Measurements from ENCODE around the gene EPGN.
A peak's percentile ranks its signal among the peaks of the same experiment; 100 is the strongest.

The EPGN gene

GRCh38 chr4:74308215-74308614 is at the start of gene EPGN:
Gene EPGN, plus strand, starts transcription at chr4:74308470. Its CDS starts 64 bp downstream, at chr4:74308534.
- DNase-seq (ENCODE audit: insufficient read length, low spot score) (no peak), FAIRE-seq (no peak)

DNA sequence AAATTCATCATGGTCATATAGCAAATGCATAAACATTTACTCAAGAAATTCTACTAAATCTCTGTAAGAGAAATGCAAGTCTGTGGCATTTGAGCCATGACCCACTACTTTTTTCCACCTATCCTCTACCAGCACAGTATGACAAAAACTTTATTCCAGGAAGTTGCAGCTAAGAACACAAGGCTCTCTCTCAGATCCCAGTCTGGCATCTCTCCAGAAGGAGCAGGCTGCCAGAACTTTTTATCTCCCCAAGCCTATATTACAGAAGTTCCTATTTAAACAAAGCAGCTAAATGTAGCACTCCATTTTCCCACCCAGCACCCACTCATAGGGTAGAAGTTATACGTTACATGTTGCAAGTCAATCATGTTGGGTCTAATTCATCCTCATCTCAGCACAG is 49.3 kb upstream of the EPGN start:
- DNase-seq (ENCODE audit: insufficient read length, low spot score) (no peak), FAIRE-seq (no peak)

DNA sequence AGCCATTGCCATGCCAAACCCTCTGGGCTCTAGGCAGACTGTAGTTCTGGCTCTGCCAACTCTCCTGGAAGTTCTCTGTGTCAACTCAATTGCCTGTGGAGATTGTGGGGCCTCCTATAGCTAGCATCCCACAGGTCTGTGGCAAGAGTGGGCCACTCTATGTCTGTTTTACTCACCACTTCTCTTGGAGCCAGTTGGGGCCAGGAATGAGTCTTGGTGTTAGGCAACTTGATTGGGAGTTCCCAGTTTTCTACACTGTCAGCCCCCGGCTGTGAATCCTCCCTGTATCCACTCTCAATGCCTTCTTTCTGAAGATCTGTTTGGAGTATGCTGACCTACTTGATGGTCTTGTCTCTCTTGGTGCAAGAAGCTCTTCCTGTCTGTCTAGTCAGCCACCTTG is 48.2 kb upstream of the EPGN start:
- DNase-seq (ENCODE audit: insufficient read length, low spot score) (no peak), FAIRE-seq (no peak)

DNA sequence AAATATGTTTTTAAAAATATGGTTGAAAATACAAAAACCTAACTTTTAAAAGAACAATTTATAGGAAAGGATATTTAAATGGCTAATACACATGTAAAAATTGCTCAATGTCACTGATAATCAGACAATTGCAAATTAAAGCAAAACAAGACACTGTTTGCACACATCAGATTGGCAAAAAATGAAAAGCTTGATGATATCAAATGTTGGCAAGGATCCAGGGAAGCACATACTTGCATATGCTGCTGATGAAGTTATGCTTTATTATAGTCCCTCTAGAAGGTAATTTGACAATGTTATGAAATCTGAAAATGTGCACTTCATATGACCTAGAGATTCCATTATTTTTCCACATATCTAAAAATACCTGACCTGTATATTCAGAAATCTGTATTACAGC is 45.7 kb upstream of the EPGN start:
- FAIRE-seq (no peak), DNase-seq (ENCODE audit: insufficient read length, low spot score) (no peak)

- DNase-seq (ENCODE audit: insufficient read length, low spot score): no peak
- FAIRE-seq: no peak
These were observed 44.7 kb upstream of the EPGN start for GRCh38 chr4:74263551-74263950.

DNA sequence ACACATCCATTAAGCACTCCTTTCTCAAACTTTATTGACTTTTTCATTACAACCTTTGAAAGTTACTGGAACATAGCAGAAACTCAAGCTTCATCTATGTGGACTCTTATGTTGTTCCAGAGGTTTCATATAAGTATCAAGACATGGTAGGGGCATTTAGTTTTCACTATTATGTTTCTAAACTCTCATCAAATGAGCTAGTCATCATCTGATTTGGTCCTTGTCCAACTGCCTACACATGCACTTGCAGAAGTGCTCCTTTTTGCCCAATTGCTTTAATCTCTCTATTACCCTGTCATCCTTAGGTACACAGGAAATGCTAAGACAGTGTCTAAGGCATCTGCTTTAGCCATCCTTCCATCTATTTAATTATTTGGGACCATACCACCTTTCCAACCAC is 42.2 kb upstream of the EPGN start:
- DNase-seq (ENCODE audit: insufficient read length, low spot score) (no peak), FAIRE-seq (peak; percentile 52)

GRCh38 chr4:74267998-74268606 is 40.2 kb upstream of the EPGN start:
- FAIRE-seq (no peak), DNase-seq (ENCODE audit: insufficient read length, low spot score) (no peak)

- FAIRE-seq (no peak), DNase-seq (ENCODE audit: insufficient read length, low spot score) (no peak)
These were observed 39.6 kb upstream of the EPGN start for GRCh38 chr4:74268643-74269042.

DNA sequence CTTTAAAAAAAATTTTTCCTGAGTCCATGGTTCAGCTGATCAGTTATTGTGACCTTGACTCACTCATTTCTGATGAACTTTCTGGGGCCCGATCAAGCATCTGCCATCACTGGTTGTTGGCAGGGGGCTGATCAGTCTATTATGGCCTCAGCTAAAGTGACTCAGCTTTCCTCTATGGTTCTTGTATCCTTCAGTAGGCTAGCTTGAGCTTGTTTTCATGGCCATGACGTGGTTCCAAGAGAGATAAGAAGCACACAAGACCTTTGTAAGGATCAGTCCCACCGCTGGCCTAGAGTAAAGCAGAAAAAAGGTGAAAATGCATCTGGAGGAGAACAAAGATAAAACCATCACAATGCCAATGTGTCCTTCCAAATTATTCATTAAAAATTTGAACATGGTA is 29.8 kb upstream of the EPGN start:
- no peak for FAIRE-seq

DNA sequence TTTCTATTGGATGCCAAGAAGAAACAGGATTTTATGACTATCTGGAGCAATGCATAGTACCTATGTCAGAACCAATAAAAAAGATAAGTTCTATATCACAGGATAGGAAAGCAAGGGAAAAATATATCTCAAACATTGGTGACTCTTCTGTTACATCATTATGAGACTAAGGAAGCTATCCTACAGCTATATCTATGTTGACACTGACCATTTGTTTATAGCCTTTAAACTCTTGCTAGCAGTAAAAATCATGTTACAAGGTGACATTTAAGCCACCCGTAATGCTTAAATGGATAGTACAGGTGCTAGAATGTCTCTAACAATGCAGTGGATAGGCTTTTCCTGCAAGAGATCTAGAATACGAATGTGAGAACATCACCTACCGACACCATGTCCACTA is 28.6 kb upstream of the EPGN start:
- DNase-seq (ENCODE audit: insufficient read length, low spot score): no peak
- FAIRE-seq: no peak

More for the DNA sequence above, 29.8 kb upstream of the EPGN start:
- no peak for DNase-seq (ENCODE audit: insufficient read length, low spot score)

- FAIRE-seq: no peak
- DNase-seq (ENCODE audit: insufficient read length, low spot score): no peak
These were observed 25.3 kb upstream of the EPGN start for GRCh38 chr4:74282926-74283325.

DNA sequence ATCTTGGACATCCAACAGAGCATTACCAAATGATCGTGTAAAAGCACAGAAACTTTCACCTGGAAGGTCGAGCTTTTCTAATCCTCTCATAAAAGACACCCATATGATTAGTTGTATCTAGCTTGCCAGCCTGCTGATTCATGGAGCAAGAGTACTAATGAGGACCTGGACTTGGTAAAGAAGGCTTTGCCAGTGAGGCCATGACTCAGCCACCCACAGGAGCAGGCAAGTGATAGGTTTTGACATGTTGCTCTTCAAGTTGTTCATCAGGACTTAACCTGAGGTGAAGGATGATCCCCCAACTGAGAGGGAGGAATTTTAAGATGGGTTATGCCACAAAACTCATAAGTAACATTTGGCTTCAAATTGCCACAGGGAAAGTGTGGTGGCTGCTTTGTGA is 24.7 kb upstream of the EPGN start:
- DNase-seq (ENCODE audit: insufficient read length, low spot score) (no peak), FAIRE-seq (no peak)

DNA sequence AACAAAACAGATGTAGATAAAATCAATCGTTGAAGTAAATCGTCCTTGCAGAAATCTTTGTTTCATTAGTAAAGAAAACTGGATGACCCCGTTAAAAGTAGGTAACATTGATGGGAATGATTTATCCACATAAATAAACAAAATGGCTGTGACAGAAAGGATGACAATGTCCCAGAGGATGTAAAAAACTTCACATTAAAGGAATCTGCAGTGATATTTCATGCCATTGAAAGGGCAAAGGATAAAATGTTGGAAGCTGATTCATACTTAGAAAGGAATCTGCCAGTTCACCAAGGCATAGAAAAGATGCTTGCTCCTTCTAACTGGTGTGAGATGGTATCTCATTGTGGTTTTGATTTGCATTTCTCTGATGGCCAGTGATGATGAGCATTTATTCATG is 24.2 kb upstream of the EPGN start:
- no peak for DNase-seq (ENCODE audit: insufficient read length, low spot score)

GRCh38 chr4:74287164-74287563 is 21.1 kb upstream of the EPGN start:
- FAIRE-seq: no peak
- DNase-seq (ENCODE audit: insufficient read length, low spot score): no peak

More for the DNA sequence above, 24.2 kb upstream of the EPGN start:
- FAIRE-seq: no peak

- DNase-seq (ENCODE audit: insufficient read length, low spot score): no peak
- no peak for FAIRE-seq
These were observed 20.5 kb upstream of the EPGN start for GRCh38 chr4:74287791-74288190.

GRCh38 chr4:74291471-74291870 is 16.8 kb upstream of the EPGN start:
- DNase-seq (ENCODE audit: insufficient read length, low spot score) (no peak), FAIRE-seq (no peak)

- no peak for DNase-seq (ENCODE audit: insufficient read length, low spot score)
- FAIRE-seq: no peak
These were observed 16.0 kb upstream of the EPGN start for GRCh38 chr4:74292111-74292870.

DNA sequence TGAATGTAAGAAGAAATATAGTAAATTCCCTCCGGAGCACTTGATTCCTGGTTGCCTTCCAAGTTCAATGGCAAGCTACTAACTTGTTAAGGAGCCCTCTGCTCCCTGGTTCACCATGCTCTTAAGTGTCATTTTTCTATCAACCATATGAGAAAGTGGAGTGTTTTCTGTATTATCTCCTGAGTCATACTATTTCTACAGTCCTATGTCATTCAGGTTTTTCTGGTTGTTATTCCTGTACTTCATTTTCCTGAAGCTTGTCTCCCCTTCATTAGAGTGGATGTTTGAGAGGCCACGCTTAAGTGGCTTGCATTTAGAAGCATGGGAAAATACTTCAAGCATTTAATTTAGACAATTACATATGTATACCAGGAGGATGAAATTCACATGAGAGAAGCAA is 14.7 kb upstream of the EPGN start:
- FAIRE-seq: no peak
- no peak for DNase-seq (ENCODE audit: insufficient read length, low spot score)

DNA sequence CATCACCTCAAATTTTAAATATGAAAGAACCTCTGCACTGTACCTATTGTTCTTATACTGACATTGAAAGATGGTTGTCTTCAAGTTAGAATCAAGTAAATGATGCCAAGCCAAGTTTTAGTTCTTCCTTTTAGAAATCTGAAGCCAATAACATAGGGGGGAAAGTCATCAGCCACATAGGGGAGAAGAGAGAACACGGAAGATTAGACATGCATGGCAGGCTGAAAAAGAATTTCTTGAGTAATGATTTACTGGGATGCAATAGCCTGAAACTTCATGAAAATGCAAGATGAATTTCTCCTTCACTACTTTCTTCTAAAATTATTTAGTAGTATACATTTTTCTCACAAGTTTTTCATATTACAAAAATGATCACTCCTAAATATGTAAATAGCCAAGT is 13.6 kb upstream of the EPGN start:
- DNase-seq (ENCODE audit: insufficient read length, low spot score): no peak
- FAIRE-seq: peak; percentile 14

DNA sequence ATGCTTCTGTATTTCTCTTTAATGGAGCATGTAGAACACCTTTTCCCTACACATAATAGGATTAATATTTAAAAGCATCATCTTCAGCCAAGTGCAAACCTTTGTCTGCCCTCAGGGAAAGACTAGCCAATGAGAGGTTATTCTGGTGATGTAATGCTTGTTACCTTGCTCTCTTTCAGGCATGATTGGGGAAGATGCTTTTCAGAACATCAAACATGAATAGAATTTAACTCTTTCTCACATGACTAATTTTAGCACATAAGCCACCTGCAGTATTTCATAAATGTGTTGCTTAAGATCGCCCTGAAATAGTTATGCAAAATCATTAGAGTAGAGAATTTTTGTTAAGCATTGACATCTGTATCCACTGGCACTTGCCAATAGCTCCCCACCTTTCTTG is 10.7 kb upstream of the EPGN start:
- DNase-seq (ENCODE audit: insufficient read length, low spot score) (no peak), FAIRE-seq (no peak)

GRCh38 chr4:74304095-74304625 is 4.1 kb upstream of the EPGN start:
- DNase-seq (ENCODE audit: insufficient read length, low spot score): no peak
- no peak for FAIRE-seq

GRCh38 chr4:74305000-74305399 is 3.3 kb upstream of the EPGN start:
- FAIRE-seq (no peak), DNase-seq (ENCODE audit: insufficient read length, low spot score) (no peak)

Data from GM19239 (cell line).